Measurements from ENCODE around the gene RBM42.

Gene RBM42

DNA sequence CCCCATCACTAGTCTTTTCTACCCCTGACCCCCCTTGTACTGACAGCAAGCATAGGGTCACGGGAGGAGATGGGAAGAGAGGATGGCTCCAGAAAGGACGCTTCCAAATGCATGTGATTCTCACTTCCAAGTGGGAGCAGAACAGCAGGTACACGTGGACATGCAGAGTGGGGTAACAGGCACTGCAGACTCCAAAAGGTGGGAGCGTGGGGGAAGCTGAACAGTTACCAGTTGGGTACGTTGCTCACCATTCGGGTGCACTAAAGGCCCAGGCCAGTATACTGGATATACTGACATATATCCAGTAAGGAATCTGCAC lies 10.4 kb downstream of the RBM42 start:
- Histone ChIP-seq H3K4me1 (ENCODE audit: control insufficient read depth, insufficient read depth, low read length) (peaks cover 27% of the 10 kb centered on the region), H3K9me3 (ENCODE audit: control insufficient read depth, low read length) (no peaks in the 10 kb centered on the region), H3K27me3 (ENCODE audit: control insufficient read depth, insufficient read depth, low read length, poor library complexity, severe bottlenecking) (no peaks in the 10 kb centered on the region), H3K27ac (ENCODE audit: insufficient read depth, low read depth, low read length, poor library complexity, severe bottlenecking) (peak overlapping the region; percentile 50), H3K36me3 (ENCODE audit: control insufficient read depth, insufficient read depth, low read length) (peaks cover 8% of the 10 kb centered on the region), H3K4me3 (ENCODE audit: insufficient read depth, low read depth, low read length) (no peak overlapping the region)
- WGBS, 2 experiments, result 72 to 74% methylated on average over 6 of the region's 6 CpGs

- no peak overlapping the region for H3K27ac ChIP-seq (ENCODE audit: insufficient read depth, low read depth, low read length, poor library complexity, severe bottlenecking)
- H3K27me3 ChIP-seq (ENCODE audit: control insufficient read depth, insufficient read depth, low read length, poor library complexity, severe bottlenecking), result no peaks in the 10 kb centered on the region
- 97 to 99% methylated on average over 7 to 8 of the region's 8 CpGs for WGBS, 2 experiments
- peaks cover 27% of the 10 kb centered on the region for H3K4me1 ChIP-seq (ENCODE audit: control insufficient read depth, insufficient read depth, low read length)
- H3K9me3 ChIP-seq (ENCODE audit: control insufficient read depth, low read length), result no peaks in the 10 kb centered on the region
- peaks cover 8% of the 10 kb centered on the region for H3K36me3 ChIP-seq (ENCODE audit: control insufficient read depth, insufficient read depth, low read length)
- H3K4me3 ChIP-seq (ENCODE audit: insufficient read depth, low read depth, low read length), result no peak overlapping the region
Observed at GRCh38 chr19:35639863-35640262, 11.0 kb downstream of the RBM42 start.

DNA sequence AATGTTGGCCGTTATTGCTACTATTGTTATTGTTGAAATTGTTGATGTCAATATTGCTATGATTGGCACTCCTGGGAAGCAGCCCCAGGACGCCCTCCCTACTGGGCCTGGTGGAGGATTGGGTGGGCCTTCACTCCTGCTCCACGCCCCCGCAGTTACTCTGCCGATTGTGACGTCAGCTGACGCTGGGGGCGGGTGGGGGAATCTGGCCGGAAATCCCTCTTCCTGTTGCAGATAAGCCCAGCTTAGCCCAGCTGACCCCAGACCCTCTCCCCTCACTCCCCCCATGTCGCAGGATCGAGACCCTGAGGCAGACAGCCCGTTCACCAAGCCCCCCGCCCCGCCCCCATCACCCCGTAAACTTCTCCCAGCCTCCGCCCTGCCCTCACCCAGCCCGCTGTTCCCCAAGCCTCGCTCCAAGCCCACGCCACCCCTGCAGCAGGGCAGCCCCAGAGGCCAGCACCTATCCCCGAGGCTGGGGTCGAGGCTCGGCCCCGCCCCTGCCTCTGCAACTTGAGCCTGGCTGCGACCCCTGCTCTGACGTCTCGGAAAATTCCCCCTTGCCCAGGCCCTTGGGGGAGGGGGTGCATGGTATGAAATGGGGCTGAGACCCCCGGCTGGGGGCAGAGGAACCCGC lies 12.8 kb downstream of the RBM42 start, which contains the start of gene ETV2:
TSS of gene ETV2 (plus strand) at position 231 of the 637 bp plus-strand sequence. CDS start 716 bp downstream, outside the sequence.
- no peak within 1 kb of the TSS for H3K4me3 ChIP-seq (ENCODE audit: insufficient read depth, low read depth, low read length)
- no peak within 1 kb of the TSS for H3K27ac ChIP-seq (ENCODE audit: insufficient read depth, low read depth, low read length, poor library complexity, severe bottlenecking)
- WGBS, 2 experiments, result 31 to 33% methylated on average over 27 to 28 of the region's 28 CpGs
- peaks cover 4% of the 10 kb centered on the region for H3K27me3 ChIP-seq (ENCODE audit: control insufficient read depth, insufficient read depth, low read length, poor library complexity, severe bottlenecking)
- peaks cover 8% of the 10 kb centered on the region for H3K36me3 ChIP-seq (ENCODE audit: control insufficient read depth, insufficient read depth, low read length)
- no peaks in the 10 kb centered on the region for H3K9me3 ChIP-seq (ENCODE audit: control insufficient read depth, low read length)
- H3K4me1 ChIP-seq (ENCODE audit: control insufficient read depth, insufficient read depth, low read length), result peaks cover 33% of the 10 kb centered on the region

GRCh38 chr19:35642312-35642711 lies 13.5 kb downstream of the RBM42 start:
- 86% methylated on average over 10 of the region's 10 CpGs for WGBS, 2 experiments
- Histone ChIP-seq H3K27ac (ENCODE audit: insufficient read depth, low read depth, low read length, poor library complexity, severe bottlenecking) (no peak overlapping the region), H3K36me3 (ENCODE audit: control insufficient read depth, insufficient read depth, low read length) (peaks cover 6% of the 10 kb centered on the region), H3K4me1 (ENCODE audit: control insufficient read depth, insufficient read depth, low read length) (peaks cover 33% of the 10 kb centered on the region), H3K27me3 (ENCODE audit: control insufficient read depth, insufficient read depth, low read length, poor library complexity, severe bottlenecking) (peaks cover 5% of the 10 kb centered on the region), H3K9me3 (ENCODE audit: control insufficient read depth, low read length) (no peaks in the 10 kb centered on the region), H3K4me3 (ENCODE audit: insufficient read depth, low read depth, low read length) (no peak overlapping the region)

GRCh38 chr19:35642798-35643254 lies 14.0 kb downstream of the RBM42 start:
- Histone ChIP-seq H3K9me3 (ENCODE audit: control insufficient read depth, low read length) (no peaks in the 10 kb centered on the region), H3K4me3 (ENCODE audit: insufficient read depth, low read depth, low read length) (peak overlapping the region; percentile 48), H3K27ac (ENCODE audit: insufficient read depth, low read depth, low read length, poor library complexity, severe bottlenecking) (no peak overlapping the region), H3K4me1 (ENCODE audit: control insufficient read depth, insufficient read depth, low read length) (peaks cover 33% of the 10 kb centered on the region), H3K27me3 (ENCODE audit: control insufficient read depth, insufficient read depth, low read length, poor library complexity, severe bottlenecking) (peaks cover 5% of the 10 kb centered on the region), H3K36me3 (ENCODE audit: control insufficient read depth, insufficient read depth, low read length) (peaks cover 1% of the 10 kb centered on the region)
- whole genome bisulfite sequencing, 2 experiments, result 59 to 65% methylated on average over 15 of the region's 15 CpGs

DNA sequence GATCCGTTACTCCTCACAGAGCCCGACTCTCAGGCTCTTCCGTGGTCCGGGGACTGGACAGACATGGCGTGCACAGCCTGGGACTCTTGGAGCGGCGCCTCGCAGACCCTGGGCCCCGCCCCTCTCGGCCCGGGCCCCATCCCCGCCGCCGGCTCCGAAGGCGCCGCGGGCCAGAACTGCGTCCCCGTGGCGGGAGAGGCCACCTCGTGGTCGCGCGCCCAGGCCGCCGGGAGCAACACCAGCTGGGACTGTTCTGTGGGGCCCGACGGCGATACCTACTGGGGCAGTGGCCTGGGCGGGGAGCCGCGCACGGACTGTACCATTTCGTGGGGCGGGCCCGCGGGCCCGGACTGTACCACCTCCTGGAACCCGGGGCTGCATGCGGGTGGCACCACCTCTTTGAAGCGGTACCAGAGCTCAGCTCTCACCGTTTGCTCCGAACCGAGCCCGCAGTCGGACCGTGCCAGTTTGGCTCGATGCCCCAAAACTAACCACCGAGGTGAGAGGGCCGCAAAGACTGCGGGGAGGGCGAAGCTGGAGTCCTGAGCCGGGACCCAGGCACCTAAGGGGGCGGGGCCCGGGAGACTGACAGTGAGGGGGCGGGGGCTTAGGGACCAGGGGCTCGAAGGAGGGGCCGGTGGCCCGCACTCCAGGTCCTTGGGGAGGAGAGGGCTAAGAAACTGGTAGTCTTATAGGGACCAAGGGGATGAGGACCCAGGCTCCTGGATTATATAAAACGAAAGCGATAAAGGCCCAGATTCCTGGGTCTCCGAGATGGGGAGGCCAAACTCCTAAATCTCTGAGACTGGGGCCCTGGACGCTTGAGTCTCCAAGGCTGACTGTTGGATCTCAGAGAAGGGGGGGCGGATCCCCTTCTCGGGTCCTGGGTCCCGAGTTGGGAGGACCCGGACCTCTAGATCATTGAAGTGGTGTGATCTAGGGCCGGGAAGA lies 14.7 kb downstream of the RBM42 start:
- H3K4me3 ChIP-seq (ENCODE audit: insufficient read depth, low read depth, low read length), result peak overlapping the region; percentile 48
- no peaks in the 10 kb centered on the region for H3K36me3 ChIP-seq (ENCODE audit: control insufficient read depth, insufficient read depth, low read length)
- H3K9me3 ChIP-seq (ENCODE audit: control insufficient read depth, low read length), result no peaks in the 10 kb centered on the region
- peaks cover 33% of the 10 kb centered on the region for H3K4me1 ChIP-seq (ENCODE audit: control insufficient read depth, insufficient read depth, low read length)
- 1% methylated on average over 69 of the region's 69 CpGs for WGBS, 2 experiments
- H3K27me3 ChIP-seq (ENCODE audit: control insufficient read depth, insufficient read depth, low read length, poor library complexity, severe bottlenecking), result peaks cover 5% of the 10 kb centered on the region
- H3K27ac ChIP-seq (ENCODE audit: insufficient read depth, low read depth, low read length, poor library complexity, severe bottlenecking), result peak overlapping the region; percentile 79

GRCh38 chr19:35644206-35644986 lies 15.6 kb downstream of the RBM42 start:
- peaks cover 27% of the 10 kb centered on the region for H3K4me1 ChIP-seq (ENCODE audit: control insufficient read depth, insufficient read depth, low read length)
- peak overlapping the region; percentile 79 for H3K27ac ChIP-seq (ENCODE audit: insufficient read depth, low read depth, low read length, poor library complexity, severe bottlenecking)
- no peaks in the 10 kb centered on the region for H3K36me3 ChIP-seq (ENCODE audit: control insufficient read depth, insufficient read depth, low read length)
- 1% methylated on average over 60 of the region's 60 CpGs for WGBS, 2 experiments
- H3K9me3 ChIP-seq (ENCODE audit: control insufficient read depth, low read length), result no peaks in the 10 kb centered on the region
- H3K27me3 ChIP-seq (ENCODE audit: control insufficient read depth, insufficient read depth, low read length, poor library complexity, severe bottlenecking), result peaks cover 5% of the 10 kb centered on the region
- H3K4me3 ChIP-seq (ENCODE audit: insufficient read depth, low read depth, low read length), result peak overlapping the region; percentile 48

GRCh38 chr19:35644987-35645679 lies 16.3 kb downstream of the RBM42 start:
- H3K27ac ChIP-seq (ENCODE audit: insufficient read depth, low read depth, low read length, poor library complexity, severe bottlenecking), result peak overlapping the region; percentile 28

DNA sequence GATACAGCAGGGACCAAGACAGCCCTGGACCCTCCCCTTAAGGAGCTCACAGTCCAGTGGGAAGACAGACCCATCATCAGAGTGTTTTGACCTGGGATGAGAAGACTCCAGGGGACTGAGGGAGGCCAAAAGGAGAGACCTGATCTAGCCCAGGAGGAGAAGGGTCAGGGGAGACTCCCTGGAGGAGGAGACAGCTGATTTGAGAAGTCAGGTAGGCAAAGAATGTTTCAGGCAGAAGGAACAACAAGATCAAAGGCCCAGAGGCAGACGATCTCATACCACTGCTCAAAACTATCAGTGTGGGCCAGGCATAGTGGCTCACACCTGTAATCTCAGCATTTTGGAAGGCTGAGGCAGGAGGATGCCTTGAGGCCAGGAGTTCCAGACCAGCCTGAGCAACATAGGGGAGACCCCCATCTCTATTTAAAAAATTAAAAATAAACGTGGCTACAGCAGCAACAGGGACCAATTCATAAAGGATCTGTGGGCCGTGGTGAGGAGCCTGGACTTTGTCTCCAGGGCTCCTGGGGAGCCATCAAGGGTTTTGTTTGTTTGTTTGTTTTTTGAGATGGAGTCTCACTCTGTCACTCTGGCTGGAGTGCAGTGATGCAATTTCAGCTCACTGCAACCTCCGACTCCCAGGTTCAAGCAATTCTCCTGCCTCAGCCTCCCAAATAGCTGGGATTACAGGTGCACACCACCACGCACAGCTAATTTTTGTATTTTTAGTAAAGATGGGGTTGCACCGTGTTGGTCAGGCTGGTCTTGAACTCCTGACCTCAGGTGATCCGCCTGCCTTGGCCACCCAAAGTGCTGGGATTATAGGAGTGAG lies 17.1 kb downstream of the RBM42 start:
- no peak overlapping the region for H3K27ac ChIP-seq (ENCODE audit: insufficient read depth, low read depth, low read length, poor library complexity, severe bottlenecking)

More at GRCh38 chr19:35644987-35645679, 16.3 kb downstream of the RBM42 start:
- H3K36me3 ChIP-seq (ENCODE audit: control insufficient read depth, insufficient read depth, low read length), result no peaks in the 10 kb centered on the region
- H3K4me3 ChIP-seq (ENCODE audit: insufficient read depth, low read depth, low read length), result peak overlapping the region; percentile 48
- no peaks in the 10 kb centered on the region for H3K9me3 ChIP-seq (ENCODE audit: control insufficient read depth, low read length)
- H3K27me3 ChIP-seq (ENCODE audit: control insufficient read depth, insufficient read depth, low read length, poor library complexity, severe bottlenecking), result peaks cover 5% of the 10 kb centered on the region
- 15 to 16% methylated on average over 20 of the region's 20 CpGs for WGBS, 2 experiments
- H3K4me1 ChIP-seq (ENCODE audit: control insufficient read depth, insufficient read depth, low read length), result peaks cover 21% of the 10 kb centered on the region

More for the DNA sequence above, 17.1 kb downstream of the RBM42 start:
- peaks cover 5% of the 10 kb centered on the region for H3K27me3 ChIP-seq (ENCODE audit: control insufficient read depth, insufficient read depth, low read length, poor library complexity, severe bottlenecking)
- H3K4me1 ChIP-seq (ENCODE audit: control insufficient read depth, insufficient read depth, low read length), result peaks cover 21% of the 10 kb centered on the region
- H3K36me3 ChIP-seq (ENCODE audit: control insufficient read depth, insufficient read depth, low read length), result no peaks in the 10 kb centered on the region
- 86 to 88% methylated on average over 7 of the region's 7 CpGs for WGBS, 2 experiments
- no peak overlapping the region for H3K4me3 ChIP-seq (ENCODE audit: insufficient read depth, low read depth, low read length)
- H3K9me3 ChIP-seq (ENCODE audit: control insufficient read depth, low read length), result no peaks in the 10 kb centered on the region

All from ectodermal cell (in vitro differentiated cells).